HEK293 (cell line): ENCODE results near the gene DBN1.

Experiments used
- BCL11A ChIP-seq: fragments of 450-650 bp; formaldehyde crosslinking; IDR thresholded peaks from 2 replicates; pipeline ENCODE4 v1.5.1; 2016; ENCODE audit warnings: low read depth, missing biosample characterization, missing genetic modification characterization
- GFI1B ChIP-seq: fragments of 450-650 bp; formaldehyde crosslinking; IDR thresholded peaks from 2 replicates; pipeline ENCODE4 v1.5.1; 2016; ENCODE audit warnings: missing biosample characterization, missing genetic modification characterization
- KLF1 ChIP-seq: fragments of 450-650 bp; formaldehyde crosslinking; IDR thresholded peaks from 2 replicates; pipeline ENCODE4 v1.5.1; 2016; ENCODE audit warnings: missing biosample characterization, missing genetic modification characterization
- OVOL3 ChIP-seq: fragments of 450-650 bp; formaldehyde crosslinking; IDR thresholded peaks from 2 replicates; pipeline ENCODE4 v1.5.1; 2016; ENCODE audit warnings: missing biosample characterization, missing genetic modification characterization
- REST ChIP-seq: fragments of 450-650 bp; formaldehyde crosslinking; IDR thresholded peaks from 2 replicates; pipeline ENCODE4 v1.5.1; 2016; ENCODE audit warnings: missing biosample characterization, missing genetic modification characterization
- SCRT1 ChIP-seq: fragments of 450-650 bp; formaldehyde crosslinking; IDR thresholded peaks from 2 replicates; pipeline ENCODE4 v1.5.1; 2016; ENCODE audit warnings: missing biosample characterization, missing genetic modification characterization, borderline replicate concordance
- ZBTB10 ChIP-seq: fragments of 450-650 bp; formaldehyde crosslinking; IDR thresholded peaks from 2 replicates; pipeline ENCODE4 v1.5.1; 2016; ENCODE audit warnings: missing biosample characterization, missing genetic modification characterization
- ZBTB21 ChIP-seq: fragments of 450-650 bp; formaldehyde crosslinking; IDR thresholded peaks from 2 replicates; pipeline ENCODE4 v1.5.1; 2017; ENCODE audit warnings: missing biosample characterization, missing genetic modification characterization
- ZFP37 ChIP-seq: fragments of 450-650 bp; formaldehyde crosslinking; IDR thresholded peaks from 2 replicates; pipeline ENCODE4 v1.5.1; 2016; ENCODE audit warnings: missing biosample characterization, missing genetic modification characterization
- ZNF169 ChIP-seq: fragments of 450-650 bp; formaldehyde crosslinking; IDR thresholded peaks from 2 replicates; pipeline ENCODE4 v1.5.1; 2016; ENCODE audit warnings: missing biosample characterization, missing genetic modification characterization
- ZNF174 ChIP-seq: fragments of 450-650 bp; formaldehyde crosslinking; IDR thresholded peaks from 2 replicates; pipeline ENCODE4 v1.5.0; 2017; ENCODE audit warnings: missing biosample characterization, mild to moderate bottlenecking, missing genetic modification characterization
- ZNF2 ChIP-seq: fragments of 450-650 bp; formaldehyde crosslinking; IDR thresholded peaks from 2 replicates; pipeline ENCODE4 v1.5.1; 2016; ENCODE audit warnings: missing biosample characterization, missing genetic modification characterization
- ZNF23 ChIP-seq: fragments of 450-650 bp; formaldehyde crosslinking; IDR thresholded peaks from 2 replicates; pipeline ENCODE4 v1.5.1; 2016; ENCODE audit warnings: missing biosample characterization, missing genetic modification characterization, borderline replicate concordance
- ZNF239 ChIP-seq: fragments of 450-650 bp; formaldehyde crosslinking; IDR thresholded peaks from 2 replicates; pipeline ENCODE4 v1.5.1; 2016; ENCODE audit warnings: missing biosample characterization, missing genetic modification characterization
- ZNF341 ChIP-seq: fragments of 450-650 bp; formaldehyde crosslinking; IDR thresholded peaks from 2 replicates; pipeline ENCODE4; 2016; ENCODE audit warnings: low read depth, missing biosample characterization, missing genetic modification characterization
- ZNF37A ChIP-seq: fragments of 450-650 bp; IDR thresholded peaks from 2 replicates; pipeline ENCODE4 v1.5.1; 2018; ENCODE audit warnings: missing biosample characterization, missing genetic modification characterization
- ZNF48 ChIP-seq: fragments of 450-650 bp; formaldehyde crosslinking; IDR thresholded peaks from 2 replicates; pipeline ENCODE4 v1.5.1; 2016; ENCODE audit warnings: missing biosample characterization, missing genetic modification characterization
- ZNF501 ChIP-seq: fragments of 450-650 bp; formaldehyde crosslinking; IDR thresholded peaks from 2 replicates; pipeline ENCODE4 v1.5.1; 2016; ENCODE audit warnings: missing biosample characterization, missing genetic modification characterization
- ZNF513 ChIP-seq: fragments of 450-650 bp; IDR thresholded peaks from 2 replicates; pipeline ENCODE4 v1.5.1; 2018; ENCODE audit warnings: missing biosample characterization, missing genetic modification characterization
- ZNF555 ChIP-seq: fragments of 450-650 bp; formaldehyde crosslinking; conservative IDR thresholded peaks from 2 replicates; pipeline ENCODE4 v1.5.1; 2017; ENCODE audit warnings: missing biosample characterization, mild to moderate bottlenecking, missing genetic modification characterization, inconsistent platforms
- ZNF571 ChIP-seq: fragments of 450-650 bp; formaldehyde crosslinking; IDR thresholded peaks from 2 replicates; pipeline ENCODE4 v1.5.0; 2017; ENCODE audit warnings: missing biosample characterization, missing genetic modification characterization
- ZNF600 ChIP-seq: fragments of 450-650 bp; formaldehyde crosslinking; IDR thresholded peaks from 2 replicates; pipeline ENCODE4 v1.5.1; 2016; ENCODE audit warnings: missing biosample characterization, missing genetic modification characterization
- ZNF624 ChIP-seq: fragments of 450-650 bp; formaldehyde crosslinking; IDR thresholded peaks from 2 replicates; pipeline ENCODE4 v1.5.1; 2017; ENCODE audit warnings: missing biosample characterization, missing genetic modification characterization
- ZNF639 ChIP-seq: fragments of 450-650 bp; formaldehyde crosslinking; IDR thresholded peaks from 2 replicates; pipeline ENCODE4 v1.5.1; 2016; ENCODE audit warnings: missing biosample characterization, missing genetic modification characterization
- ZNF677 ChIP-seq: fragments of 450-650 bp; IDR thresholded peaks from 2 replicates; pipeline ENCODE4 v1.5.0; 2018; ENCODE audit warnings: missing biosample characterization, mild to moderate bottlenecking, missing genetic modification characterization, moderate library complexity
- ZNF704 ChIP-seq: fragments of 450-650 bp; formaldehyde crosslinking; IDR thresholded peaks from 2 replicates; pipeline ENCODE4 v1.5.1; 2016; ENCODE audit warnings: missing biosample characterization, missing genetic modification characterization
- ZNF768 ChIP-seq: fragments of 450-650 bp; formaldehyde crosslinking; IDR thresholded peaks from 2 replicates; pipeline ENCODE4 v1.5.1; 2018; ENCODE audit warnings: missing biosample characterization, mild to moderate bottlenecking, missing genetic modification characterization
- ZSCAN5A ChIP-seq: fragments of 450-650 bp; formaldehyde crosslinking; IDR thresholded peaks from 2 replicates; pipeline ENCODE4 v1.5.1; 2016; ENCODE audit warnings: missing biosample characterization, missing genetic modification characterization

Gene DBN1

GRCh38 chr5:177446200-177447065 is 27.0 kb downstream of the DBN1 start, which contains the start of gene PRR7 (continued):
- TF ChIP-seq GFI1B (tag by site-specific recombination) (0 out of 2 replicates have a peak, but pooled peaks have one; percentile 18), SCRT1 (tag by site-specific recombination) (peak; percentile 53; the same call in 1 of the 2 replicates), ZNF501 (tag by site-specific recombination) (peak; percentile 57; the same call in 1 of the 2 replicates), ZNF37A (no peak), ZNF169 (tag by site-specific recombination) (no peak), ZNF555 (tag by site-specific recombination) (no peak), ZFP37 (tag by site-specific recombination) (peak; percentile 75; the same call in 1 of the 2 replicates), ZNF23 (tag by site-specific recombination) (no peak), ZNF2 (tag by site-specific recombination) (peak; percentile 71; the same call in 1 of the 2 replicates), ZBTB21 (no peak), ZNF768 (tag by site-specific recombination) (peak; percentile 52; the same call in 1 of the 2 replicates), ZBTB10 (tag by site-specific recombination) (peak; percentile 88), ZNF624 (tag by site-specific recombination) (no peak), ZNF639 (tag by site-specific recombination) (no peak), ZNF341 (tag by site-specific recombination) (peak; percentile 14; the same call in 1 of the 2 replicates), ZNF704 (tag by site-specific recombination) (no peak), ZSCAN5A (no peak), REST (tag by site-specific recombination) (peak; percentile 28; the same call in 1 of the 2 replicates), ZNF571 (tag by site-specific recombination) (no peak), ZNF513 (tag by site-specific recombination) (peak; percentile 35), OVOL3 (no peak; the same call in 1 of the 2 replicates), ZNF239 (tag by site-specific recombination) (no peak), ZNF174 (no peak), BCL11A (tag by site-specific recombination) (0 out of 2 replicates have a peak, but pooled peaks have one; percentile 16), ZNF48 (no peak), KLF1 (tag by site-specific recombination) (peak; percentile 39; the same call in 1 of the 2 replicates), ZNF600 (tag by site-specific recombination) (peak; percentile 89), ZNF677 (tag by site-specific recombination) (0 out of 2 replicates have a peak, but pooled peaks have one; percentile 8)
